Activated naive CD4-positive, alpha-beta T cell treated with anti-CD3 and anti-CD28 coated beads, Interleukin-2, amount 50 U/mL, for 24 hours (primary cell): ENCODE measurements around the gene MAP4.
A peak's percentile ranks its signal among the peaks of the same experiment; 100 is the strongest.
"Not testable (repeated sequence)": the region's sequence is repeated elsewhere in the genome, so short reads cannot be mapped to it uniquely, and the experiment has no call there.

Experiments
- H3K27ac Mint-ChIP-seq: one replicate; pipeline ENCODE4 v1.8.0; 2021; ENCODE audit warnings: mild to moderate bottlenecking, mixed read lengths
- H3K27me3 Mint-ChIP-seq: one replicate; pipeline ENCODE4 v1.8.0; 2021; ENCODE audit warnings: mixed read lengths
- H3K36me3 Mint-ChIP-seq: one replicate; pipeline ENCODE4 v1.8.0; 2021; ENCODE audit warnings: mixed read lengths
- H3K4me1 Mint-ChIP-seq: one replicate; pipeline ENCODE4 v1.8.0; 2021; ENCODE audit warnings: mixed read lengths
- H3K4me3 Mint-ChIP-seq: one replicate; pipeline ENCODE4 v1.8.0; 2021; ENCODE audit warnings: mild to moderate bottlenecking, mixed read lengths
- H3K9me3 Mint-ChIP-seq: one replicate; pipeline ENCODE4 v1.8.0; 2021; ENCODE audit warnings: mixed read lengths

Gene MAP4

GRCh38 chr3:48016301-48016973 is at the start of gene MAP4:
Gene MAP4 (minus strand): TSS chr3:48016416. CDS start chr3:47998860, 17,556 bp downstream.
- peaks cover 3% of the 10 kb centered on the region for H3K36me3 Mint-ChIP-seq
- H3K27me3 Mint-ChIP-seq: no peaks in the 10 kb centered on the region
- H3K9me3 Mint-ChIP-seq: no peaks in the 10 kb centered on the region
- peaks cover 53% of the 10 kb centered on the region for H3K4me1 Mint-ChIP-seq
- H3K27ac Mint-ChIP-seq: peak within 1 kb of the TSS; percentile 81
- H3K4me3 Mint-ChIP-seq: no peak within 1 kb of the TSS

GRCh38 chr3:48065035-48065434 is 48.8 kb upstream of the MAP4 start:
- H3K4me3 Mint-ChIP-seq: no peak overlapping the region
- no peak overlapping the region for H3K27ac Mint-ChIP-seq
- H3K9me3 Mint-ChIP-seq: no peaks in the 10 kb centered on the region
- peaks cover 5% of the 10 kb centered on the region for H3K36me3 Mint-ChIP-seq
- H3K4me1 Mint-ChIP-seq: peaks cover 29% of the 10 kb centered on the region
- no peaks in the 10 kb centered on the region for H3K27me3 Mint-ChIP-seq

GRCh38 chr3:48064292-48064829 is 48.1 kb upstream of the MAP4 start:
- Mint-ChIP-seq H3K4me3 (no peak overlapping the region), H3K9me3 (no peaks in the 10 kb centered on the region), H3K27me3 (no peaks in the 10 kb centered on the region), H3K4me1 (peaks cover 31% of the 10 kb centered on the region), H3K36me3 (peaks cover 7% of the 10 kb centered on the region), H3K27ac (no peak overlapping the region)

- H3K4me1 Mint-ChIP-seq: peaks cover 42% of the 10 kb centered on the region
- not testable (repeated sequence) for H3K9me3 Mint-ChIP-seq, H3K27ac Mint-ChIP-seq, H3K27me3 Mint-ChIP-seq, H3K4me3 Mint-ChIP-seq, H3K36me3 Mint-ChIP-seq
Measured at GRCh38 chr3:48061586-48061985, 45.4 kb upstream of the MAP4 start.

- Mint-ChIP-seq H3K27ac (no peak overlapping the region), H3K36me3 (peaks cover 7% of the 10 kb centered on the region), H3K9me3 (no peaks in the 10 kb centered on the region), H3K4me3 (no peak overlapping the region), H3K4me1 (peaks cover 20% of the 10 kb centered on the region), H3K27me3 (no peaks in the 10 kb centered on the region)
Measured at GRCh38 chr3:48058091-48058490, 41.9 kb upstream of the MAP4 start.

- Mint-ChIP-seq H3K4me1 (peaks cover 23% of the 10 kb centered on the region), H3K27ac (no peak overlapping the region), H3K27me3 (no peaks in the 10 kb centered on the region), H3K9me3 (no peaks in the 10 kb centered on the region), H3K36me3 (peaks cover 7% of the 10 kb centered on the region), H3K4me3 (no peak overlapping the region)
Measured at GRCh38 chr3:48057521-48057920, 41.3 kb upstream of the MAP4 start.

- peaks cover 13% of the 10 kb centered on the region for H3K4me1 Mint-ChIP-seq
- no peaks in the 10 kb centered on the region for H3K27me3 Mint-ChIP-seq
- no peak overlapping the region for H3K4me3 Mint-ChIP-seq
- H3K36me3 Mint-ChIP-seq: peaks cover 8% of the 10 kb centered on the region
- H3K27ac Mint-ChIP-seq: peak overlapping the region; percentile 25
- no peaks in the 10 kb centered on the region for H3K9me3 Mint-ChIP-seq
Measured at GRCh38 chr3:48047841-48048464, 31.7 kb upstream of the MAP4 start.

- H3K4me3 Mint-ChIP-seq: no peak overlapping the region
- H3K9me3 Mint-ChIP-seq: no peaks in the 10 kb centered on the region
- peaks cover 4% of the 10 kb centered on the region for H3K36me3 Mint-ChIP-seq
- no peaks in the 10 kb centered on the region for H3K27me3 Mint-ChIP-seq
- H3K4me1 Mint-ChIP-seq: peaks cover 16% of the 10 kb centered on the region
- H3K27ac Mint-ChIP-seq: no peak overlapping the region
Measured at GRCh38 chr3:48042071-48042760, 26.0 kb upstream of the MAP4 start.

GRCh38 chr3:48039487-48040190 is 23.4 kb upstream of the MAP4 start:
- H3K36me3 Mint-ChIP-seq: no peaks in the 10 kb centered on the region
- H3K4me3 Mint-ChIP-seq: no peak overlapping the region
- H3K27ac Mint-ChIP-seq: no peak overlapping the region
- H3K27me3 Mint-ChIP-seq: no peaks in the 10 kb centered on the region
- no peaks in the 10 kb centered on the region for H3K9me3 Mint-ChIP-seq
- peaks cover 14% of the 10 kb centered on the region for H3K4me1 Mint-ChIP-seq

GRCh38 chr3:48038971-48039481 is 22.8 kb upstream of the MAP4 start:
- H3K9me3 Mint-ChIP-seq: no peaks in the 10 kb centered on the region
- no peak overlapping the region for H3K27ac Mint-ChIP-seq
- H3K27me3 Mint-ChIP-seq: no peaks in the 10 kb centered on the region
- no peak overlapping the region for H3K4me3 Mint-ChIP-seq
- H3K4me1 Mint-ChIP-seq: peaks cover 17% of the 10 kb centered on the region
- H3K36me3 Mint-ChIP-seq: no peaks in the 10 kb centered on the region

- H3K36me3 Mint-ChIP-seq: no peaks in the 10 kb centered on the region
- no peak overlapping the region for H3K27ac Mint-ChIP-seq
Measured at GRCh38 chr3:48034000-48034516, 17.8 kb upstream of the MAP4 start.

GRCh38 chr3:48030188-48030587 is 14.0 kb upstream of the MAP4 start:
- H3K4me3 Mint-ChIP-seq: no peak overlapping the region
- no peaks in the 10 kb centered on the region for H3K27me3 Mint-ChIP-seq
- H3K9me3 Mint-ChIP-seq: no peaks in the 10 kb centered on the region
- no peak overlapping the region for H3K27ac Mint-ChIP-seq
- H3K36me3 Mint-ChIP-seq: no peaks in the 10 kb centered on the region
- H3K4me1 Mint-ChIP-seq: peaks cover 21% of the 10 kb centered on the region

More at GRCh38 chr3:48034000-48034516, 17.8 kb upstream of the MAP4 start:
- no peak overlapping the region for H3K4me3 Mint-ChIP-seq
- H3K4me1 Mint-ChIP-seq: peaks cover 15% of the 10 kb centered on the region
- H3K27me3 Mint-ChIP-seq: no peaks in the 10 kb centered on the region
- H3K9me3 Mint-ChIP-seq: no peaks in the 10 kb centered on the region

GRCh38 chr3:48026951-48027908 is 11.0 kb upstream of the MAP4 start:
- peaks cover 10% of the 10 kb centered on the region for H3K4me1 Mint-ChIP-seq
- H3K27me3 Mint-ChIP-seq: no peaks in the 10 kb centered on the region
- no peak overlapping the region for H3K27ac Mint-ChIP-seq
- H3K4me3 Mint-ChIP-seq: no peak overlapping the region
- no peaks in the 10 kb centered on the region for H3K9me3 Mint-ChIP-seq
- no peaks in the 10 kb centered on the region for H3K36me3 Mint-ChIP-seq

- Mint-ChIP-seq H3K36me3 (peaks cover 3% of the 10 kb centered on the region), H3K9me3 (no peaks in the 10 kb centered on the region), H3K27me3 (no peaks in the 10 kb centered on the region), H3K27ac (no peak overlapping the region), H3K4me3 (no peak overlapping the region), H3K4me1 (peaks cover 10% of the 10 kb centered on the region)
Measured at GRCh38 chr3:48026098-48026497, 9.9 kb upstream of the MAP4 start.
